HG03442 (cell line): ENCODE measurements around the gene DLGAP1.

Source experiments
- ATAC-seq: cut with Tn5 transposase; IDR thresholded peaks from one replicate; pipeline ENCODE4 v1.9.1; 2021; ENCODE audit warnings: mild to moderate bottlenecking, moderate library complexity; ENCODE audit not compliant: unreplicated experiment

The DLGAP1 gene

DNA sequence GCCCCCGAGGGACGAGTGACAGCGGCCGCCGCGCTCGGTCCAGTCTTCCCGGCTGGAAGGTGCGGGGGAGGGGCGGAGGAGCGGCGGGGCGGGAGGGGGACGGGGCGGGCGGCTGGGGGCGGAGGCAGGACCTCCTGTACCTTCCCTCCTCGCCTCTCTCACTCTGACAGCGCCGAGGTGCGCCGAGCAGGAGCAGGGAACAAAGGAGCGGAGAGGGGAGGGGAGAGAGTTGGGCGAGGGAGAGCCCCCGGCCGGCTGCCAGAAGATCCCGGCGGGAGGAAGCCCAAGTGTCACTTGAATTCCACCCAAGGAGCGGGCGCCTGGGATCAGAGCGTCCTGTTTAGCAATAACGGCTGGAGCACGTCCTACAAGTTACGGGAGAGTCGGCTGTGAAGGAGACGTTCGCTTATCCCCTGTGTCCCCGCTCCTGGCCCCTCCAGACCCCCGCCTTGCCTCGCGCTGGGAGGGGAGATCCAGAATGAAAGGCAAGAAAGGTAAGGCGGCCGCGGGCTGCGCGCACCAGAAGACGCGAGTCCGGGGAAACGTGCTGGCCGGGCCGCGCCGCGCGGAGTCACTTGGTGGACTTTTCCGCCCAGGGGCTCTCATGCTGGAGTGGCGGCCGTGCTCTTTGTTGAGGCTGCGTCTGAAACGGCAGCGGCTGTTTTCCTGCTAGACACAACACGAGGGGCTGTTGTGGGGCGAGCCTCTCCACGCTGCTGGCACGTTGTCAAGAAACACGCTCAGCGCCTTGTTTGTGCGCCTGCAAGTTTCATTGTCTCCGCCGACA lies 1004.9 kb downstream of the DLGAP1 start, which contains the start of gene TGIF1:
TGIF1 (plus strand) TSS at position 161 of the 787 bp plus-strand sequence; CDS start at position 479, 318 bp downstream.
- ATAC-seq = no peak

GRCh38 chr18:3449512-3450011 lies 1005.5 kb downstream of the DLGAP1 start:
- ATAC-seq = peak; percentile 0

- ATAC-seq = peak; percentile 46
These were observed 1006.1 kb downstream of the DLGAP1 start for GRCh38 chr18:3448838-3449511.

- peak; percentile 65 for ATAC-seq
These were observed 1006.9 kb downstream of the DLGAP1 start for GRCh38 chr18:3447895-3448837.

GRCh38 chr18:3447068-3447894 lies 1007.8 kb downstream of the DLGAP1 start:
- ATAC-seq = no peak
